Lung (tissue), 12 donors: ENCODE measurements around the gene ME1. TPM values are rescaled to one million over a fixed set of nuclear protein-coding genes. Genes with fewer than 3 reads are reported as not detected.

Experiments
- ATAC-seq: fragments of 200-7000 bp; cut with Tn5 transposase; one replicate; pipeline ENCODE4 v1.9.1; 2020; ENCODE audit warnings: moderate number of reproducible peaks; ENCODE audit not compliant: insufficient read depth, low FRiP score
- DNase-seq, 3 donors: peaks; one replicate each; pipeline ENCODE4 v3.0.0-alpha.2; 2013 to 2017
- H3K27ac ChIP-seq, 2 donors: one replicate each; pipeline ENCODE4 v1.5.1; 2013; ENCODE audit warnings: mild to moderate bottlenecking in 2 of 2, moderate library complexity in 2 of 2, control low read depth in 1 of 2, inconsistent platforms in 1 of 2, low read depth in 1 of 2, low read length in 1 of 2
- H3K27me3 ChIP-seq, 3 donors: one replicate each; pipeline ENCODE4 v1.5.1; 2013; ENCODE audit warnings: low read length in 2 of 3; ENCODE audit not compliant: control insufficient read depth in 3 of 3, insufficient read depth in 3 of 3
- H3K36me3 ChIP-seq, 4 donors: one replicate each; pipeline ENCODE4 v1.5.1; 2013; ENCODE audit warnings: low read length in 4 of 4, mild to moderate bottlenecking in 1 of 4, moderate library complexity in 1 of 4; ENCODE audit not compliant: control insufficient read depth in 4 of 4, insufficient read depth in 4 of 4
- H3K4me1 ChIP-seq, 5 donors: one replicate each; pipeline ENCODE4 v1.5.1; 2013; ENCODE audit warnings: low read length in 5 of 5, mild to moderate bottlenecking in 2 of 5, moderate library complexity in 1 of 5; ENCODE audit not compliant: control insufficient read depth in 5 of 5, insufficient read depth in 5 of 5
- H3K4me3 ChIP-seq: one replicate; pipeline ENCODE4 v1.5.1; 2013; ENCODE audit warnings: mild to moderate bottlenecking, control low read depth, moderate library complexity
- H3K9ac ChIP-seq, 2 donors: one replicate each; pipeline ENCODE4 v1.5.1; 2013; ENCODE audit warnings: low read length in 2 of 2, control low read depth in 1 of 2; ENCODE audit not compliant: insufficient read depth in 1 of 2
- H3K9me3 ChIP-seq, 4 donors: one replicate each; pipeline ENCODE4 v1.5.1; 2013; ENCODE audit warnings: low read length in 3 of 4, mild to moderate bottlenecking in 1 of 4, moderate library complexity in 1 of 4; ENCODE audit not compliant: control insufficient read depth in 4 of 4, insufficient read depth in 3 of 4
- CTCF ChIP-seq: IDR thresholded peaks from 2 replicates; pipeline ENCODE4 v1.5.1; 2012; ENCODE audit warnings: mild to moderate bottlenecking; ENCODE audit errors: control extremely low read depth, extremely low read depth
- WGBS, 2 donors: extraction: QIAGEN DNeasy Blood & Tissue Kit; methylation state at CpG; one replicate each; pipeline ENCODE4 v1.1.7; 2013; 5-methylcytosine and 5-hydroxymethylcytosine counted together
- polyA plus RNA-seq, 2 donors: library from polyadenylated mRNA; stranded (reverse); fragments of 200-250 nt; gene quantifications; one replicate each; pipeline ENCODE4 v1.2.1, GENCODE V29; 2013
- total RNA-seq, 2 donors: library from RNA; depleted of rRNA in 1 of 2; stranded (reverse); fragments of >200 nt in 1 of 2; gene quantifications; one replicate each; pipeline ENCODE4 v1.2.1, GENCODE V29; 2014 to 2021
- donor health status: control.
- donor health status: control.
- donor health status: Bipolar disorder and iron deficiency.
- donor health status: healthy.
- donor health status: DM: yes; HTN: yes; CAD: no.

The ME1 gene
- total and polyA plus RNA-seq, 4 donors = 4.9 to 17.5 (median 10.8) TPM

DNA sequence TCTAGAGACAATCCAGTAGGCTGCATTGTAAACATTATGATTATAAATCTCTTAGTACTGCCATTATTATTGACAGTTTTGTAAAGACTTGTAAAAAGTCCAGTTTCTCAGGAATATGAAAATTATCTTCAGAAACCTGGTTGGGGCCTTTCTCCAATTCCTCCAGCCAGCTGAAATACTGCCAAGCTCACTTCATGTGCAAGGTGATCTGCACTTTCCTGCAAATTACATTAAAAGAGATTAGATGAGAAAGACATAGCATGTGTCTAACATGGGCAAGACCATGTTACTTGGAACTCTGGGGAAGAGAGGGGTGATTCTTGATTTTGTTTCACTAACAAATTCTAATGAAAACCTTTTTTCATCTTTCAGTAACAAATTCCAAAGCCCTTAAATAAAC is 261.7 kb downstream of the ME1 start:
- DNase-seq (no peak), ATAC-seq (no peak)
- peaks cover 20 to 71% (median 41%) of the 10 kb centered on the region in 4 donors for H3K36me3 ChIP-seq

DNA sequence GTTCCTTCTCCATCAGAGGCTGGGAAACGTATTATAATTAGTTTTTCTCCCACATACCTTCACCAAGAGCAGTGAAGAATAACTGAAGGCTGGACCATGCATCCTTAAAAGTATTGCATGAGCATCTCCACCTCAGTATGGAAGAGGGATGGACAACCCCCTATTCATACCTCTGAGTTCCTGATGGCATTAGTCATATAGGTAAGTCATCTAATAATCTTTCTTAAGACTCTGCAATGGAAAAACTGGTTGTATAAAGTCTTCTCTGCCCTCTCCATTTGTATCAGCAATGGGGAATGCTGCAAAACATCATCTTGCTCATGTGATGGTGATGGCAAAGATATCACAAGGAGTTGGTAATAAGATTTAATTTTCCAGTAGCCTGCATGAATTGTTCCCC is 262.3 kb downstream of the ME1 start:
- no peaks in the 10 kb centered on the region for H3K9me3 ChIP-seq
- no peak for TF ChIP-seq CTCF
- DNase-seq (no peak), ATAC-seq (no peak)
- H3K27ac ChIP-seq = no peak overlapping the region
- H3K4me1 ChIP-seq = no peaks in the 10 kb centered on the region
- no peak overlapping the region for H3K4me3 ChIP-seq
- WGBS, 2 donors = 87 to 96% methylated on average over 1 of the region's 1 CpG
- H3K9ac ChIP-seq = no peak overlapping the region
- peaks cover 20 to 69% (median 42%) of the 10 kb centered on the region in 4 donors for H3K36me3 ChIP-seq
- H3K27me3 ChIP-seq = no peaks in the 10 kb centered on the region

More for the DNA sequence above, 261.7 kb downstream of the ME1 start:
- Histone ChIP-seq H3K9me3 (no peaks in the 10 kb centered on the region), H3K9ac (no peak overlapping the region), H3K4me3 (no peak overlapping the region), H3K27me3 (no peaks in the 10 kb centered on the region), H3K4me1 (no peaks in the 10 kb centered on the region), H3K27ac (no peak overlapping the region)
- no peak for TF ChIP-seq CTCF

GRCh38 chr6:83167726-83168278 is 263.0 kb downstream of the ME1 start:
- H3K9ac ChIP-seq = no peak overlapping the region
- ATAC-seq (no peak), DNase-seq (no peak)
- no peak overlapping the region for H3K27ac ChIP-seq
- TF ChIP-seq CTCF = no peak
- no peaks in the 10 kb centered on the region for H3K27me3 ChIP-seq
- H3K36me3 ChIP-seq = peaks cover 19 to 63% (median 38%) of the 10 kb centered on the region in 4 donors
- no peak overlapping the region for H3K4me3 ChIP-seq
- no peaks in the 10 kb centered on the region for H3K9me3 ChIP-seq
- no peaks in the 10 kb centered on the region for H3K4me1 ChIP-seq
- WGBS, 2 donors = 92 to 94% methylated on average over 5 of the region's 5 CpGs

Other genes with a start within 250 kb of the ME1 start
- gene PGM3, start 237.8 kb downstream of the ME1 start, total RNA-seq = 10 to 100 TPM; 42.6 to 57.9 TPM
- gene PGM3, start 237.8 kb downstream of the ME1 start, polyA plus RNA-seq = 10 to 100 TPM; 10.0 to 18.0 TPM
- 1 to 10 TPM; 2.8 to 3.6 TPM for gene RWDD2A, start 237.7 kb downstream of the ME1 start, total RNA-seq
- gene RWDD2A, start 237.7 kb downstream of the ME1 start, polyA plus RNA-seq = 1 to 10 TPM; 1.8 to 2.5 TPM
- gene PRSS35, start 81.5 kb upstream of the ME1 start, total RNA-seq = 1 to 10 TPM in 1 of 2 donors, under 1 TPM in 1; 0.46 to 9.9 TPM
- under 1 TPM; 0.14 to 0.53 TPM for gene PRSS35, start 81.5 kb upstream of the ME1 start, polyA plus RNA-seq